GM19239 (cell line): ENCODE measurements around the gene PMAIP1.
A peak's percentile ranks its signal among the peaks of the same experiment; 100 is the strongest.

Experiments
- DNase-seq: peaks from one replicate; pipeline ENCODE4 v3.0.0; 2011; ENCODE audit warnings: low spot score; ENCODE audit not compliant: insufficient read length
- FAIRE-seq: peaks from 2 replicates; lab custom pipeline; 2011; peaks lifted over from hg19 to GRCh38; lab: Jason Lieb, UNC

Gene PMAIP1

GRCh38 chr18:59942601-59943000, 42.8 kb downstream of the PMAIP1 start:
- no peak for FAIRE-seq
- no peak for DNase-seq

- no peak for FAIRE-seq
- no peak for DNase-seq
Measured at GRCh38 chr18:59945544-59945943, 45.7 kb downstream of the PMAIP1 start.

GRCh38 chr18:59950215-59950944, 50.6 kb downstream of the PMAIP1 start:
- FAIRE-seq: peak; percentile 94

DNA sequence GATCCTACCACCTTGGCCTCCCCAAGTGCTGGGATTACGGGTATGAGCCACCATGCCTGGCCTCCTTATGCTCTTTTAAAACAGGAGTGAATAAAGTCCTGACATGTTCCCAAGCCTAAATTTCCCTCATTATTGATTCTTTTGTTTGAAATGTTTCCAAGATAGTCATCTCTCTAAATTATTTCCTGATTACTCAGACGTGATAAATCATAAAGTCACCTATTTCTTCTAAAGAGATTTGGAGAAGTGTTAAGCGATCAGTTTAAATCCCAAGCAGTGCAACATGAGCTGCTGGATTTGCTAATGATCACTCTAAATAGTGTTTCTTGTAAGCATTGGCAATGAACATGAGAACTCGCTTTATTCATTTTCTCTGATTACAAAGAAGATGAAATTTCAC, 51.8 kb downstream of the PMAIP1 start:
- DNase-seq: no peak
- FAIRE-seq: peak; percentile 39

More at GRCh38 chr18:59950215-59950944, 50.6 kb downstream of the PMAIP1 start:
- no peak for DNase-seq

- DNase-seq (no peak), FAIRE-seq (peak; percentile 11)
Measured at GRCh38 chr18:59952283-59953007, 52.6 kb downstream of the PMAIP1 start.
